Pancreas (tissue), 10 donors: ENCODE results near the gene CACNA1F. TPM values are rescaled to one million over a fixed set of nuclear protein-coding genes. Genes with fewer than 3 reads are reported as not detected.

Experiments
- ATAC-seq, 4 donors: fragments of 200-7000 bp; cut with Tn5 transposase; one replicate each; pipeline versions ENCODE4 v1.8.0 to v1.9.1; 2020; ENCODE audit warnings: mild to moderate bottlenecking in 4 of 4, moderate library complexity in 4 of 4
- DNase-seq, 6 donors: peaks; one replicate each; pipeline ENCODE4 v3.0.0-alpha.2; 2020
- FAIRE-seq: peaks from 2 replicates; lab custom pipeline; 2012; peaks lifted over from hg19 to GRCh38; lab: Jason Lieb, UNC
- H3K27ac ChIP-seq, 4 donors: fragments of 200-600 bp; sonication (generic); 1 replicate in 3 of 4; 2 replicates in 1 of 4; pipeline versions ENCODE4 v1.5.0 to v1.8.0; 2020
- H3K27me3 ChIP-seq, 4 donors: fragments of 200-600 bp; one replicate each; pipeline ENCODE4 v1.8.0; 2021
- H3K36me3 ChIP-seq, 3 donors: fragments of 200-600 bp; sonication (generic) in 1 of 3; one replicate each; pipeline versions ENCODE4 v1.5.0 to v1.8.0; 2020 to 2021
- H3K4me1 ChIP-seq, 3 donors: fragments of 200-600 bp; one replicate each; pipeline ENCODE4 v1.8.0; 2021
- H3K4me3 ChIP-seq, 4 donors: fragments of 200-600 bp; sonication (generic) in 2 of 4; one replicate each; pipeline versions ENCODE4 v1.5.0 to v1.8.0; 2020 to 2021
- H3K9me3 ChIP-seq, 4 donors: fragments of 200-600 bp; one replicate each; pipeline ENCODE4 v1.8.0; 2021
- WGBS, 2 donors: extraction: QIAGEN DNeasy Blood & Tissue Kit; methylation state at CpG; one replicate each; pipeline ENCODE4 v1.1.7; 2013; 5-methylcytosine and 5-hydroxymethylcytosine counted together
- intact Hi-C, 3 donors: fragments of 100-400 bp; cut with DNase I; formaldehyde crosslinking; loops; one replicate each; pipeline versions ENCODE4 v1.11.1 to v1.14.2; 2022
- polyA plus RNA-seq, 2 donors: library from polyadenylated mRNA; stranded (reverse); fragments of 200-250 nt; gene quantifications; one replicate each; pipeline ENCODE4 v1.2.3, GENCODE V29; 2013
- total RNA-seq, 6 donors: library from RNA; stranded (reverse); fragmentation: NEBNext Ultra II Directional in 4 of 6; extraction: Animal tissue kit (Norgen Biotek cat#: 25700) in 4 of 6; gene quantifications; one replicate each; pipeline versions ENCODE4 v1.2.1 to v1.2.4, GENCODE V29; 2021 to 2023
- TF ChIP-seq, protein P1 (sequence below), 4 donors: fragments of 200-600 bp; sonication (generic) in 3 of 4; IDR thresholded peaks; one replicate each; pipeline versions ENCODE4 v1.5.0 to v1.8.0; 2021; ENCODE audit warnings: antibody characterized with exemption in 4 of 4
- donor health status: healthy with polysubstance abuse.
- donor health status: DM: no; HTN: no; CAD: no; lungs with moderate emphysema.
- donor health status: DM: no; HTN: no; CAD: no.
- donor health status: control.
- donor health status: control.
- donor health status: Bipolar disorder and iron deficiency.
- donor health status: DM: yes; HTN: yes; CAD: no.
- donor health status: DM: no; HTN: no; CAD: no.
- donor health status: DM: no; HTN: no; CAD: no.
- donor health status: DM: yes; HTN: yes; CAD: no.

CACNA1F gene
- total and polyA plus RNA-seq, 8 donors, result 0.03 to 0.87 (median 0.19) TPM

DNA sequence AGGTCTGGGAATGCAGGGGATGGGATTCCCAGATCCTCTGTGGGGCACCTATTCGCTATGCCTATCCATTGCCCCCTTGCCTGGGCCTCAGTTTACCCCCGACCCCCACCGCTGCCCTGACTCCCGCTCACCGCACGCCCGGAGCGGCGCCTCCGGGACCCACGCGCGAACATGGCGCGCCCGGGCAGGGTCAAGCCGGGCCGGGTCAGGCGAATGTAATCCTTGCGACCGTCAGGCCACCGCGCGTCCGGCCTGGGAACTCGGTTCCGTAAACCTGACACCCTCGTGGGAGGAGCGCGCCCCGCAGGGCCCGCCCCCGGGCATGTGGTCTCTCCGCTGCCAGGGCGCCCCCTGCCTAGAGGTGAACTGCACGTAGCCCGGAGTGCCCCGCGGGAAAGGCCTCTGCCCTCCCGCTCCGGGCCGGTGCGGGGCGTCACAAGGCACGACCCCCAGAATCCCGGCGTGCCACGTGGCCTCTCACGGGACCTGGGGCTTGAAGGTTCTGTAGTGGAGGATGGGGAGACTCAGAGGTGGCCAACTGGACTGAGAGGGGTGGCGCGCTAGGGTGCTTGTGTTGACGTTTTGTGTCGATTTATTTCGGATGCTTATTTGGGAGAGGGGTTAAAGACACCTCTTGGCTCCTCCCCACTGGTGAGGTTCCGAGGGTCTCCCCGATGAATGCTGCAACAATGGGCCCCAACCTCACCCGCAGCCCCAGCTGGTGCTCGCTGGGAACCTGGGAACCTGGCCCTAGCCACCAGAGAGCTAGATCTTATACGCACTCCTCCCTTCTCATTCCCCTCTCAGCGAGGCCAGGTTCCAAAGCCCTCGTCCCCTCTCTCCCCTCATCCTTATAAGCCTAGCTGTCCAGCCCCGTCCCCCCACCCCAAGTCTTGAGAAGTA lies 46.8 kb downstream of the CACNA1F start, which contains the start of gene PRICKLE3:
PRICKLE3 (minus strand) TSS at position 249 of the 903 bp plus-strand sequence; CDS start at position 173, 76 bp downstream.
- peaks cover 0 to 9% (median 0%) of the 10 kb centered on the region in 3 donors for H3K4me1 ChIP-seq
- TF ChIP-seq, protein P1, sequence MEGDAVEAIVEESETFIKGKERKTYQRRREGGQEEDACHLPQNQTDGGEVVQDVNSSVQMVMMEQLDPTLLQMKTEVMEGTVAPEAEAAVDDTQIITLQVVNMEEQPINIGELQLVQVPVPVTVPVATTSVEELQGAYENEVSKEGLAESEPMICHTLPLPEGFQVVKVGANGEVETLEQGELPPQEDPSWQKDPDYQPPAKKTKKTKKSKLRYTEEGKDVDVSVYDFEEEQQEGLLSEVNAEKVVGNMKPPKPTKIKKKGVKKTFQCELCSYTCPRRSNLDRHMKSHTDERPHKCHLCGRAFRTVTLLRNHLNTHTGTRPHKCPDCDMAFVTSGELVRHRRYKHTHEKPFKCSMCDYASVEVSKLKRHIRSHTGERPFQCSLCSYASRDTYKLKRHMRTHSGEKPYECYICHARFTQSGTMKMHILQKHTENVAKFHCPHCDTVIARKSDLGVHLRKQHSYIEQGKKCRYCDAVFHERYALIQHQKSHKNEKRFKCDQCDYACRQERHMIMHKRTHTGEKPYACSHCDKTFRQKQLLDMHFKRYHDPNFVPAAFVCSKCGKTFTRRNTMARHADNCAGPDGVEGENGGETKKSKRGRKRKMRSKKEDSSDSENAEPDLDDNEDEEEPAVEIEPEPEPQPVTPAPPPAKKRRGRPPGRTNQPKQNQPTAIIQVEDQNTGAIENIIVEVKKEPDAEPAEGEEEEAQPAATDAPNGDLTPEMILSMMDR (IDR thresholded peaks at IDR 0.05), result peak in 1 of 4 donors; percentile 13
- FAIRE-seq, result no peak
- H3K36me3 ChIP-seq, result no peaks in the 10 kb centered on the region
- no peaks in the 10 kb centered on the region for H3K9me3 ChIP-seq
- intact Hi-C loops, result no loop called here
- 6 to 36% methylated on average over 61 to 62 of the region's 62 CpGs for WGBS, 2 donors
- H3K27ac ChIP-seq, result peak within 1 kb of the TSS; percentile 24 to 74 (median 61)
- peak within 1 kb of the TSS; percentile 10 to 44 (median 32) for H3K4me3 ChIP-seq
- peak; percentile 48 to 63 (median 62) for ATAC-seq
- DNase-seq, result peak; percentile 82 to 94 (median 86)
- H3K27me3 ChIP-seq, result no peaks in the 10 kb centered on the region

DNA sequence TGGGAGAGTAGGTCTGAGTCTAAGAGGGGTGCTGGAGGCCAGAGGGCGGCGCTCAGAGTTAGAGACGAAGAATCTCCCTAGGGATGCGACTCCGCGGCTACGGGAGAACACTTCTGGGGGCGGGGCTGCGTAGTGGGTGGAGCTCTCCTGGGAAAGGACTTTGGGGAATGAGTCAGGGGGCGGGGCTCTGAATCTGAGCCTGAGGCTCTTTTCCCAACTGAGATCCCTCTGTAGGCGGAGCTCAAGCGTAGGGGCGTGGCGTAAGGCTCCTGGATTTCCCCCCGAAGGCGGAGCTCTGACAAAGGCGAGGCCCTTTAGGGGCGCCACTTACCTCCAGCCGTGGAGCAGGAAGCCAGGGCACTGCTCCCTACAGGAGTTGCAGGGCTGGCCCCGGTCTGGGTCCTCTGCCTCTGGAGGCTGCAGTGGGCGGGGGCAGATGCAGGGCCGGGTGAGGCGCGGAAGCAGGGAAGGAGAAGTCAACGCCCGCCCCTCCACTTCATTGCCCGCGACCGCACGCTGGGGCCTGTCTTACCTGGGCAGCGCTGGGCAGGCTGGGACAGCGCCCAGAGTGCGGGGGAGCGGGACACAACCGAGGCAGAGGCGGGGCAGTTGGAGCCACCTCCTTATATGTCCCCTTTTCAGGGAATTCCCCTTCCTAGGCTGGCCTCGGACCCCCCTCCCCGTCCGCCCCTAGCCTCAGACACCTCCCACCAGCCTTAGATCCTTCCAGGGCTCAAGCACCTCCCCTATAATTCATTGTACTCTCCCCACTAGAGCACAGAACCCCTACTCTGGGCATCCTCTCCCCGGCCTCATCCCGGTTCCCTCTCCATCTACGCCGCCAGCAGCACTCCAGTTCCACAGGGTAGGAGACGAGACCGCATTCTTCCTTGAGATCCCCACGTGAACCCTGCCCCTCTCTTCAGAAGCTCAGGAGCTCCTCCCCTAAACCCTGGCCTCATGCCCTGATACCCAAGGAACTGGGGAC lies 48.6 kb downstream of the CACNA1F start:
- intact Hi-C loops, result no loop called here
- Histone ChIP-seq H3K36me3 (no peaks in the 10 kb centered on the region), H3K4me1 (peaks cover 0 to 6% (median 0%) of the 10 kb centered on the region in 3 donors), H3K27ac (peak overlapping the region in 3 of 4 donors; percentile 23 to 55 (median 42)), H3K9me3 (no peaks in the 10 kb centered on the region), H3K4me3 (peak overlapping the region in 2 of 4 donors; percentile 40 to 44), H3K27me3 (no peaks in the 10 kb centered on the region)
- FAIRE-seq, result peak; percentile 95
- DNase-seq, result peak; percentile 87 to 94 (median 91)
- peak; percentile 70 to 84 (median 84) for ATAC-seq
- 9 to 40% methylated on average over 41 to 45 of the region's 46 CpGs for WGBS, 2 donors
- TF ChIP-seq, protein P1 (IDR thresholded peaks at IDR 0.05), result no peak

DNA sequence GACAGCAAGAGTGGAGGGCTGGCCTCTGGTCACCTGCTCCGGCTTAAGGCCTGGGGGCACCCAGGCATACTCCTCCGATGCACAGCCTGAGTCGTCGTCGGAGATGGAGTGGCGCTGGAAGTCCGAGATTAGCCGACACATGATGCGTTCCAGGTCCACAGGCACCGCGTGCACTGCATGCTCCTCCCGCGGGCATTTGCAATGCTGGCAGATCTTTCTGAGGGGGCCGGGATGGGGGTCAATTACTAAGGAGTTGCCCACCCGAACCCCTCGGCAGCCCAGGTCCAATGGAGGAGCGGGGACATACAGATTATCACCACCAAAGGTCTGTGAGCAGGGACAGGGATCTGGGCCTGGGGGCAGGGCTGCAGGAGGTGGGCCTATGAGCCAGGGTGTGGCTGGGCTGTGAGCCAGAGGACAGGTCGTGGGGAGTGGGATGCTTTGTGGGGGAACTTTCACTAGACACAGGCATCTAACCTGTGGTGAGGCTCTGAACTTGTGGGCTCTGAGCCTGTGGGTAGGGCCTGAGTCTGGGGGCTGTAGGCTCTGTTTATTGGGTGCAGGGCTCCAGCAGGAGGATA lies 49.3 kb downstream of the CACNA1F start:
- no peak for FAIRE-seq

DNA sequence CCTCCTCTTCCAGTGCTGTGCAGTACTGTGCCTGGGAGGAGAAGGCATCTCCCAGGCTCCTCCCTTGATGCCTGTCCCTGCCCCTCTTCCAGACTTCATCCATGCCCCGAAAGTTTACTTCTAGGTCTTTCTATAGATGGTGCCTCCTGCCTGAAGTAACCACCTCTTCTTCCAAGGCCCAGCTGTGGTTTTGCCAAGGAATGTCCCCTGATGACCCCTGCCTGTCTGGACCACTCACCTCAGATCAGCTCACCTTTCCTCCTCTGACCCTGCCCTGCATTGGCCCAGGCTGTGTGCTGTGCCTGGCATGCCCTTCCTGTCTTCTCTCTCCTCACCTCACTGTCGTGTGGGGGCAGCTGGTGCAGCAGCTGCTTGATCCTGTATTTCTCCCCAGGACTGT lies 53.8 kb downstream of the CACNA1F start:
- no peak for FAIRE-seq
- Histone ChIP-seq H3K9me3 (no peaks in the 10 kb centered on the region), H3K4me3 (no peak overlapping the region), H3K27ac (no peak overlapping the region), H3K4me1 (no peaks in the 10 kb centered on the region), H3K27me3 (no peaks in the 10 kb centered on the region), H3K36me3 (no peaks in the 10 kb centered on the region)
- TF ChIP-seq, protein P1 (IDR thresholded peaks at IDR 0.05), result no peak
- intact Hi-C loops, result no loop called here
- WGBS, 2 donors, result 59 to 63% methylated on average over 2 of the region's 2 CpGs
- peak in 1 of 6 donors; percentile 20 for DNase-seq
- peak in 1 of 4 donors; percentile 25 for ATAC-seq

More for the DNA sequence above, 49.3 kb downstream of the CACNA1F start:
- no peaks in the 10 kb centered on the region for H3K9me3 ChIP-seq
- intact Hi-C loops, result no loop called here
- DNase-seq (peak in 1 of 6 donors; percentile 40), ATAC-seq (no peak)
- H3K27ac ChIP-seq, result peak overlapping the region in 1 of 4 donors; percentile 55
- H3K27me3 ChIP-seq, result no peaks in the 10 kb centered on the region
- H3K4me1 ChIP-seq, result no peaks in the 10 kb centered on the region
- 80 to 86% methylated on average over 18 of the region's 18 CpGs for WGBS, 2 donors
- no peak overlapping the region for H3K4me3 ChIP-seq
- TF ChIP-seq, protein P1 (IDR thresholded peaks at IDR 0.05), result no peak
- no peaks in the 10 kb centered on the region for H3K36me3 ChIP-seq
